ENCODE data around the gene CUBN.

DNA sequence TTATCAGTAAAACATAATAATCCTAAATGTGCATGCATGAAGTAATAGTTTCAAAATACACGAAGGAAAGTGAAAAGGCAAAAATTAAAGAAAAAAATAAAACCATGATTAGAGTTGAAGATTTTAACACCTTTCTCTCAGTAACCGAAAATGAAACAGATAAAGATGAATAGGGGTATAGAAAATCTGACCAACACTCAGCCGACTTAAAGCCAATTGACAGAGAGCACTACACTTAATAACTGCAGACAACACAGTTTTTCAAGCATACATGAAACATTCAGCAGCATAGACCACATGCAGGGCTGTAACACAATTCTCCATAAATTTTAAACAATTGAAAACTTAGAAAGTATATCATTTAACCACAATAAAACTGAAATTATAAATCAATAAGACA lies 76.1 kb downstream of the CUBN start:
- no peak for TF ChIP-seq EZH2phosphoT487 (IDR thresholded peaks at IDR 0.05; ENCODE audit: insufficient read depth, low read depth)
- TF ChIP-seq EZH2 (IDR thresholded peaks at IDR 0.05; ENCODE audit: insufficient read depth, poor library complexity, severe bottlenecking), result no peak
